Stimulated activated CD4-positive, alpha-beta T cell treated with anti-CD3 and anti-CD28 coated beads, Interleukin-12 subunit alpha, Interleukin-12 subunit beta, amount 100 ng/mL, for 48 hours (primary cell): ENCODE results near the gene DNAJC11.
"Not testable (repeated sequence)": the region's sequence is repeated elsewhere in the genome, so short reads cannot be mapped to it uniquely, and the experiment has no call there.

Source experiments
- DNase-seq, 3 donors: peaks; one replicate each; pipeline ENCODE4 v3.0.0-alpha.2; 2020; ENCODE audit warnings: low read depth in 2 of 3, low spot score in 1 of 3

The DNAJC11 gene

DNA sequence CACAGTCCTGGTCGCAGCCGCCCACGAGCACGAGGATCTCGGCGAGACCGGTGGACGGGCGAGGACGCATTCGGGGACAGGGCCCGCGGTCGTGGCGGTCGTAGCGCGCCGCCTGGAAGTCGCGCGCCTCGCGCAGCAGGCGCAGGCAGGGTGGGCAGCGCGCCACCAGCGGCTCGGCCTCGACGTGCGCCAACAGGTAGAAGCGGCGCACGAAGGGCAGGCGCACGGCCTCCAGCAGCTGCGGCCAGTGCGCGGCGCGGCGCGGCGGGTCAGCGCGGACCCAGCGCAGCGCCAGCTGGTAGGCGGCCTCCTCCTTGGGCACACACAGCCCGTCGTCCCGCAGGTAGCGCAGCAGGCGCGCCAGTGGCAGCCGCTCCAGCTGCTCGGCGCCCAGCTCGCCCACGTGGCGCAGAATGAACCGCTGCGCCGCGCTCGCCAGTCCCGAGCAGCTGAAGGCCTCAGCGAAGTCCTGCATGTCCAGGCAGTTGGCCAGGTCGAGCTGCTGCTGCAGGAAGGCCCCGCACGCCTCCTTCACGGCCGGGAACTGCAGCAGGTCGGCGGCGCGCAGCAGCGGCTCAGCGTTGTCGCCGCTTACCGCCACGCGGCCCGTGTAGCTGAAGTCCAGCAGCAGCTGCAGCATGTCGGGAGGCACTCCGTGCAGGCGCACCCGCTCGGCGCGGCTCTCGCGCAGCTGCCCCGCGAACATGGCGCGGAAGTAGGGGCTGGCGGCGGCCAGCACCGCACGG is 99.5 kb downstream of the DNAJC11 start:
- DNase-seq: no peak

DNA sequence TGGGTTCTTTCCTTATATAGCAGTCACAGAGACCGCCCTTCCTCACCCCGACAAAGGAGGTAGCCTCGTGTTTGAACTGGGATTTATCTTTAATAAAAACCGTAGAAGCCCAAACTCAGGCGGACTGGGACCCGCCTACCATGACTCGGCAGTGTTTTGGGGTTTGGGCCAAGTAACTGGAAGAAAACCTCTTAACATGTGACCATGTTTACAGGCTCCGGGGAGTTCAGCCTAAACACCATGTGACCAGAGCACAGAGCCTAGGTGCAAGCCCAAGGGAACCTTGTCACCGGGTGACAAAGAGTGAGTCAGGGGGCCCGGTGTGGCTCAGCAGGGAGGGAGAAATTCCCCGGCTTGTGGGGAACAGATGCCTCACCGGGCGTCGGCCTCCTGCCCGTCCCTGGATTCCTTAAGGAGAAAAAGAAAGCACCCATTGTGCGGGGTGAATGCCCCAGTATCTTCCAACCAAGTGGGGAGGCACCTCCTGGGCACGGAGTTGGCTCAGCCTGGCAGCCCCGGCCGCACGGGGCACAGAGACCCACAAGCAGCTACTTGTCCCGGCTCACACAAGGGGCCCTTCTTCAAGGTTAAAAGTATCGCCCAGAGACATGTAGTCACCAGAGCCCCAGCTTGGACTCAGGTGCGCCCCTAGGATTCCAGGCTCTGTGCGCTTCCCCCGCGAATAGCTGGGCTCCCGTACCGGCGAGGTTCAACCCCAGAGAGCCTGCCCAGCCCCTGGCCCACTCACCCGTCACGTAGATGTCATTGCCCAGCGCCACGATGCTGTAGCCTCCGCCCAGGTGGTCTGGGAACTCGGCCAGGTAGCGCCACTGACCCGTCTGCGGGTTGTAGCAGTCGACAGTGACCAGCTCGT is 100.3 kb downstream of the DNAJC11 start:
- DNase-seq: peak; percentile 78 to 81 (median 79)

DNA sequence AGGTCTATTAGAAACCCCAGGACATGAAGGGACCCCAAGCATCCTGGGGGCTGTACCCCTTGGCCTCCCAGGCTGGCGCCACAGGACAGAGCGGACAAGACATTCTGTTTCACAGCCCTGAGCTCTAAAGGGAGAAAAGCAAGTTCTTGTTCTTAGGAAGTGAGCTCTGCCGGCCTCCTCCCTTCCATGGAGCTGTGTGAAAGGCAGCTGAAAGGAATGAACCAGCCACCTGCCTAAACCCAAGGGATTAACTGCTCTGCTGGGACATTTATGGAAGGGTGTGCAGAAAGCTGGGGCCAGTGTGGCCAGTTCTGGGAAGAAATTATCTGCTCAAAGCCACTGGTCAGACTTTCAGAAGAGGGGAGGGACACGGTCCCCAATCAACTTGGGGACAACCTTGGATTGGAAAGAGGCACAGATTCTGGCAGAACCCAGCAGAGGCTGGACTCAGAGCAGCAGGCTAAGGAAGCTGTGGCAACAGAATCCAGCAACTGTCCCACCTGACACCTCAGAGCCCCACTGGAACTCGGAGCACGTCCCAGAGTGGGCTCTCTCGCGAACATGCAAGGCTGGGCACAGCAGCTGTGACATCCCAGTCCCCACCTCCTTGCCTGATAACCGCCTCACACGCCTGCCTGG is 101.1 kb downstream of the DNAJC11 start:
- DNase-seq: no peak

DNA sequence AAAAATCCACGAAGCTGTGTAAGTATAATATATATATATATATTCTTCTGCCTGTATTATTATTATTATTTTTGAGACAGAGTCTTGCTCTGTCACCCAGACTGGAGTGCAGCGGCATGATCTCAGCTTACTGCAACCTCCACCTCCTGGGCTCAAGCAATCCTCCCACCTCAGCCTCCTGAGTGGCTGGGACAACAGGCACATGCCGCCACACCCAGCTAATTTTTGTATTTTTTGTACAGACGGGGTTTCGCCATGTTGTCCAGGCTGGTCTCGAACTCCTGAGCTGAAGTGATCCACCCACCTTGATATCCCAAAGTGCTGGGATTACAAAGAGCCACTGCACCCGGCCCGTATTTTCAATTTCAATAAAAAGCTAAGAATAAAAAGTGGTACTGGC is 101.6 kb downstream of the DNAJC11 start:
- DNase-seq: not testable (repeated sequence)

DNA sequence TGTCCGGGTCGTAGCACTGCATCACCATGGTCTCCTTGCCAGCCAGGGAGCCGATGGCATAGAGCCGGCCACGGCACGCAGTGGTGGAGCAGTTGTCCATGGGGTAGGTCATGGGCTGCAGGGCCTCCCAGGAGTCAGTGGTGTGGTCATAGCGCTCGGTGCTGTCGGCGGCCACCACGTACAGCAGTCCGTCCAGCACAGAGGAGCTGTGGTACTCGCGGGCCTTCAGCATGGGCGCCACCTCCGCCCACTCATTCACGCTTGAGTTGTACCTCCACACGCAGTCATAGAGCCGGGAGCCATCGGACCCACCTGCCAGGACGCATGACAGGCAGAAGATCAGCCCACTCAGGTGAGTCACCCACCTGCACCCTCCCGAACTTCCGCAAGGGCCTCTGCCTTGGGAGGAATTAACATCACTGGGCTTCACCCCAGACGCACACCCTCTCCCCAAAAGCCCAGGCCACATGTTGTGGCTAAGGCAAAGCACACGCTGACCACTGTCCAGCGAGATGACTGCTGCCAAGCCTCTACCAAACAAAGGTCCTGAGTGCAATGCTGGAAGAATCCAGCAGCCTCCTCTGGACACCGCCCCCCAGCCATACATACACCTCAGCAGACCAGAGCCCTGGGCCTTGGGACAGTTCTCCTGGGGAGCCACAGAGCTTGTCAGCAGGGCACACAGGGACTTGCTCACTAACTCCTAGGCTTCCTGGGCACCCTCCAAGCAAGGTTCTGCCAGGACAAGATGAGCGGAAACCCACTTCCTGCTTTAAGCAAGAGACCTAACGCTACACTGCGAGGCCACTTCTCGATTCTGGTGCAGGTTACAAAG is 102.3 kb downstream of the DNAJC11 start:
- no peak for DNase-seq

DNA sequence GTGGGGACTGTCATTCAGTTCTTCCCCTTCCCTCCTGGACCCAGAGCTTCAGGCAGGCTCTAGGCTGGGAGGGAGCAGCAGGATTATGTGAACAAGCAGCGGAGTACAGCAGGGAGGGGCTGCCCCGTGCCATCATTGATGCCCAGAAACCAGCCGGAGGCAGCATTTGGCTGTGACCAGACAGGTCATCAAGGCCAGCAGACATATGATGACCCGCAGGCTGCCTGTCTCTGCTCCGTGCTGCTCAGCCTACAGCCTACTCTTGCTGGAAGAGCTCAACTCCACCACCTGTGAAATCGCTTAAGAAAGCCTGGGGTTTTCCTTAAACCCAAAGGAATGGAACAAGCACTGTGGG is 103.9 kb downstream of the DNAJC11 start:
- no peak for DNase-seq

DNA sequence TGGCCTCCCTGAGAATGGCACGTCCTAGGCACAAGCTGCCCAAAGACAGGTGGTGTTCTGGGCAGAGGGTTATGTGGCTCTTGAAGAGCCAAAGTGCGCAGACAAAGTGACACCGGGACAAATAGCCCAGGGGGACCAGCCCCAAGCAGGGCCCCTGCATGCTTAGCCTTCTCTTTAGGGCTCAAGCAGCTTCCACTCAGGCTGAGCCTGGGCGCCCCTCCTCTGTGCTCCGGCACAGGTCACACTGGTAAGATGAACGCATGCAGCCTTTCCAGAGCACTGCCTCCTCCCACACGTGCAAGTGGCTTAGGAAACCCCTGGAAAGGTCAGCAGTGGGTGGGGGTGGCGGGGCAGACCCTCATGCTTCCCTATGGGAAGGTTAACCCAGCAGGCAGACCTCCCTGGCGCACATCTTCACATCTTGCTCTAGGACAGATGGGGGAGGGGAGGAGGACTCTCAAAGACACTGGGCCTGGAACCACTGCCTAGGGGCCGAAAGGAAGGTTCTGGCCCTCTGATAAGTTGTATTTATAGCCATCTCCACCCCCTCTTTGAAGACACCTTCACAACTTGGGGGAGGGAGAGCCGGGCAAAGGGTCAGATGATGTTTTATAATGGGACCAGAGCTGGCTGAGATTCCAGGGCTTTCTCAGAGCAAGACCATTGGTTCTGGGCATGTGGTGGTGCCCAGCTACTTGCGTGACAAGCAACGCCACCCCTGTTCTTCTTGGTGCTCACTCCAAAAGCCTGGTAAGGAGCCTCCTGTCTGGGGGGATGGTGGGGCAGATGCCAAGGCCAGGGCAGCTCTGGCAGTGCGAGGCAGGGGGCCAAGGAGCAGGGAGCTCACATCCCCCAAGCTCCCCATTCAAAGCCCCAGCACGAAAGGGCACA is 104.5 kb downstream of the DNAJC11 start:
- DNase-seq: no peak

DNA sequence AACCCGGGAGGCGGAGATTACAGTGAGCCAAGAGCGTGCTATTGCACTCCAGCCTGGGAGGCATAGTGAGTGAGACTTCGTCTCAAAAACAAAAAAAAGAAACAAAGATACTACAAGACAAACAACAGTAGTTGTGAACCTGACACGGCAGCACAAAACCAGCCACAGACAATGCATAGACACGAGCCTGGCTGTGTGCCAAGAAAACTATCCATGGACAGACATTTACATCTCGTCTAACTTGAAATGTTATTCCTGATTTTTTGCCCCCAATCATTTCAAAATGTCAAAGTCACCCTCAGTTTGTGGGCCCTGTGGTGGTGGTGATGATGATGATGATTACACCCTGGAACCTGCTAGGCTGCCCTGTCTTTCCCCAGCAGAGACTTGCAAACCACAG is 105.3 kb downstream of the DNAJC11 start:
- no peak for DNase-seq

DNA sequence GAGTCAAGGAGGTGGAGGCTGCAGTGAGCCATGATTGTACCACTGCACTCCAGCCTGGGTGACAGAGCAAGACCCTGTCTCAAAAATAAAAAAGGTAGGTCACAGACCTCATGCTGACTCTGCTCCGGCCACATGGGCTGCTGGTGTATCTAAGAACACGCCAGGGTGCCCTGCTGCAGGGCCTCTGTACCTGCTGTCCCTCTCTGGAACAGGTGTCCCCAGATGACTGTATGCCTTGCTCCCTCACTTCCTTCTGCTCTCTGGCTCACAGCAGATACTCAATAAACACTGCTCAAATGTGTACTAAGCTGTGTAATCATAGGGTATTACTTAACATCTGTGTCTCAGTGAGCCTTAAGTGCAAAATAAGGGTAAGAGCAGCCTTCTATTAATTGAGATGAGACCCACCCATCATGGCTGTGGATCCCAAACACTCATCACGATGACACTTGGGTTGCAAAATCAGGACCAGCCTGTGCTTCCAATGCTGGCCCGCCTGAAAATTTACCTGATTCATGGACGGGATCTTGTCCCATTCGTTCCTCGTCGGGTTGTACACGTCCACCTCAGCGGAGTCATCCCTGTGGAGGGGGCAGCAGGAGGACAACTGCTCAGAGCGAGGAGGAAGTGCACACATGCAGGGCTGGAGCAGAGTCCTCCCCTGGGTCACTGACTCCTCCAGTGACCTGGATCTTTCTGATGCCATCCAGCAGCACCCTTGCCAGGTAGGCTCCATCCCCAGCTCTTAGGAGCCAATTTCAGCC is 106.5 kb downstream of the DNAJC11 start:
- no peak for DNase-seq

DNA sequence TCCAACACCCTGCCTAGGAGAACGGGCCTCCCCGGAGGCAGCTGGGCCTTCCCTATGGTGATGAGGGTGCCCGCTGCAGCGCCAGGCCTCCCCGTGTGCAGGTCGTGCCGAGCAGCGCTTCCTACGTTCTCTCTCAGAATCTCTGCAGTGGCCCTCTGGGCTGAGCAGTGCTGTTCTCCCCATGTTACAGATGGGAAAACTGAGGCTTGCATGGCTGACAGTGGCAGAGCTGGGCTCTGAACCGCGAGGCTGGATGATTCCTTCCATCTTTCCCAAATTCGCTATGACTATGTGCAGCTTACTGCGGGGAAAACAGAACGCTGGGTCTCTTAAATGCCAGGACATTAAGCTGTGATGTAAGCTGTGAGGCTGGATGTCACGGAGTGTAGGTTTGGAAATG is 107.8 kb downstream of the DNAJC11 start:
- DNase-seq: no peak

DNA sequence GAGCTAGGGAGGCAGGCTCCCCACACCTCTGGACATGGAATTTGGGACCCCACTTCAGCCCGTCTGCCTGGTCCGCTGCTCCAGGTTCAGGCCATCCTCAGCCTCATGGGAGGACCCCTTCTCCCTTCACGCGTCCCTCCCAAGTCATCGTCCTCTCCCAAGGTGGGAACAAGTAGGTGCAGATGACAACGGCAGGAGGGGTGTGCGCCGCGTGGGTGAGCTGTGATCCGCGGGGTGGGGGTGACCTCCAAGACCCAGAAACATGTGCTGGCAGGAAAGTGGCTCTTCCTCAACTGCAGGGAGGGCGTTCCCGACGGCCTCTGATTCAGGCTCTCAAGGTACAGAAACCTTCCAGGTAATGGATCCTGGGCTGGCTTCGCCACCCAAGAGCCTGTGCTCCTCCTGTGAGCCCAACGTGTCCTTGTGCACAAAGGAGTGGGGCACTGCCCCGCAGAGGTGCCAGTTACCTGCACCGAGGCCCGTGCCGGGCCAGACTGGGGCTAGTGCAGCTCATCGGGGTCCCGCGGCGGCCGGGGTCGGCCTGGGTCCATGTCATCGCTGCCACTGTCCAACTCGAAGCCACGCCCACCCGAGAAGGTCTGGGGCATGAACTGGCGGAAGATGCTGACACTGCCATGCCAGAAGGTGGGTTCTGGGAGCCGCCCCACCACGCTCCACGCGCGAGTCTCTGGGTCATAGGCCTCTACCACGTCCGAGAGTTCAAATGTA is 108.6 kb downstream of the DNAJC11 start:
- DNase-seq: no peak

DNA sequence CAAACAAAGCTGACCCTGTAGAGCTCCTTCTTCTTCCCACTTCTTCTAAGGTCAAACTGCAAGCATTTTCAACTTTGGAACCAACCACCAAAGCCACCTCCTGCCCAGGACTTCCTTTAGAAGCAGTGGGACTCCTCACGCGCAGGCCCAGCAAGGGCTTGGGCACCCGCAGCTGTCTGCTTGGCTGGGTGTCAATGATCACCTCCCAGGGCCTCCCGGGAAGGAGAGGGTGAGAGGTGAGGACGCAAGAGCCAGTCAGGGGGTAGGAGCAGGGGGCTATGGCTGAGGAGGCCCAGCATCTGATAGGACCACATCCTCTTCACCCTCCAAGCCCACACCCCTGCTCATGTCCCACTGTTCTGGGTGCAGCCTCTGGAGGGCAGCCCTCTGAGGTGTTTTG is 109.2 kb downstream of the DNAJC11 start:
- no peak for DNase-seq

DNA sequence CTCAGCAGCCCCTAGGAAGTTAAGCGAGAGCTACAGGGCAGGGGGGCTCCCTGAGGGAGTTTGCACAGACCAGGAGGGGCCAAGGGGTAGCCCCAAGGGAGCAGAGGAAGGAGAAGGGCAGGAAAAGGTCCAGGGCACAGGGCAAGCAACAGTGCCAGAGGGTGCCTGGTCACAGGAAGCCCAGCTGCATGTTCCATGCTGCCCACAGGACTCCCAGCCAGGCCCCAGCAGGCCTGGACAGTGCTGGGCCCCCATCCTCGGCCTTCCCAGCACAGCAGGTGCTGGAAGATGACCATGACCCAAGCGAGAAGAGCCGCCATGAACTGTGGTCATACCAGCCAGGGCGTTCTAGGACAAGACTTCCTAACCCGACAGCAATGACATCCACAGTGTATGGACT is 110.0 kb downstream of the DNAJC11 start:
- DNase-seq: no peak

DNA sequence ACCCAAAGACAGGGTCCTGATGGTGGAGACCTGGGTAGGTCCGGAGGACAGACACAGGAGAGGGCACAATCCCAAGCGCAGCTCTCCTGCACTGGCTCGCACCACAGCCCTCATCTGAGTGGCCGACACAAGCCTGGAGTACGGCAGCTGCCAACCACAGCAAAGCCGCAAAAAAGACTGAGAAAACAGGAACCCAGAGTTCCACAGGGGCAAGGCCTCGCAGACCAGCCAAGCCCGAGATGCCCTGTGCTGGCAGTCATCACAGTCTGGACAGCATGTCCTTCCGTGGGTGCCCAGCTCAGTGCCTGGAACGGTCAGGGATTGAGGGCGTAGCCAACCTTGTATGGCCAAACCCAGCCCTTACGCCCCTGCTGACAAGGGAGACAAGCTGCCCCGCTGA is 110.4 kb downstream of the DNAJC11 start:
- DNase-seq: no peak

DNA sequence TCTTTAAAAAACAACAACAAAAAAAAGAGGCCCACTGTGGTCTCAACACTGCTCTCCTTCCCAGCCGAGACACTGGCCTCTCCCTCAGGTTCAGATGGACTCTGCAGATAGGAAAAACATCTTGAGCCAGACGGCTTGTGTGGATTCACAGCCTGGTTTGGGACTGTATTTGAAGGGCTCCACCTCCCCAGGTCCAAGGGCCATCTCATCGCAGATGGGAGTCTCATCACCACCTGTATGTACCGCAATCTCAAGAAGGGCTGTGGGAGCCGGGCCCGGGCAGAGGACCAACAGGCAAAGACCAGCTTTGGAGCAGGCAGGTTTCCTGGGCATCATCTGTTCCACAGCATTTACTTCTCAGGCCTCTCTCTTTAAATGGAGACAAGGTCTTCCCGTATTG is 111.6 kb downstream of the DNAJC11 start:
- DNase-seq: no peak

DNA sequence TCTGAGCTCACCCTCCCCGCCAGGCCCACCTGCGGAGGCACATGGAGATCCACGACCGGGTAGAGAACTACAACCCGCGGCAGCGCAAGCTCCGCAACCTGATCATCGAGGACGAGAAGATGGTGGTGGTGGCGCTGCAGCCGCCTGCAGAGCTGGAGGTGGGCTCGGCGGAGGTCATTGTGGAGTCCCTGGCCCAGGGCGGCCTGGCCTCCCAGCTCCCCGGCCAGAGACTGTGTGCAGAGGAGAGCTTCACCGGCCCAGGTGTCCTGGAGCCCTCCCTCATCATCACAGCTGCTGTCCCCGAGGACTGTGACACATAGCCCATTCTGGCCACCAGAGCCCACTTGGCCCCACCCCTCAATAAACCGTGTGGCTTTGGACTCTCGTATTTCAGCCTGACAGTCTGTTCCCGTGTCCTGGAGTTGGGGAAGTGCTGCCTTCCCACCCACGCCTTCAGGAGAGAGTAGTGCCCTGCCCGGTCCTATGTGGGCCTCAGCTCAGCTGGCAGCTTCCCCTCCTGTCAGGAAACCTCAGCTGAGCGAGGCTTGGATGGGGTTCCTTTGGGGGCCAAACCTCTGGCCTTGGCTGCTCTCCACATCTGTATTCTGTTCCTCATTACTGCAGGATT is 112.6 kb downstream of the DNAJC11 start:
- DNase-seq: no peak

DNA sequence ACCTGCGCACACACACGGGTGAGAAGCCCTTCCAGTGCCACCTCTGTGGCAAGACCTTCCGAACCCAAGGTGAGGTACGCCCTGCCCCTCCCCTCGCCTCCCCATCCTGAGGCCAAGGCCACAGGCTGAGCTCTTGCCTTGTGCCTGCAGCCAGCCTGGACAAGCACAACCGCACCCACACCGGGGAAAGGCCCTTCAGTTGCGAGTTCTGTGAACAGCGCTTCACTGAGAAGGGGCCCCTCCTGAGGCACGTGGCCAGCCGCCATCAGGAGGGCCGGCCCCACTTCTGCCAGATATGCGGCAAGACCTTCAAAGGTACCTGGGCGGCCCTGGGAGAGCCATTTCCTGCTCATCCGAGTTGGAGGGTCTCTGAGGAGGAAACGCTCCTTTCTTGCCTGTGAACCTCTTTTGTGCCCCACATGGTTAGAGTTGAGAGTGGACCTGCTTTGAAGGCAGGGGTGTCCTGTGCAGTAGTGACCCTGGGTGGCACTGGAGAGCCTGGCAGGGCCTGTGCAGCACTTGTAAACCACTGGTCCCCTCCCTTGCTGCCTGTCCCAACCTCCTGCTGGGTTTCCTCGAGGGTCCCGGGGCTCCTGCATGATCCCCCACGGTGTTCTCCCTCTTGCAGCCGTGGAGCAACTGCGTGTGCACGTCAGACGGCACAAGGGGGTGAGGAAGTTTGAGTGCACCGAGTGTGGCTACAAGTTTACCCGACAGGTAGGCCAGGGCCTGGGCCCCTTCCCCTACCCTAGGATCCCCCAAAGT is 113.3 kb downstream of the DNAJC11 start:
- DNase-seq: no peak
